SU-DHL-6 (cell line): ENCODE measurements around the gene LRTM2.

ENCODE experiments used
- EZH2phosphoT487 ChIP-seq: fragments of 200-600 bp; sonication (generic), shearing (Covaris generic); conservative IDR thresholded peaks from 2 replicates; pipeline ENCODE4 v1.6.1; 2018; ENCODE audit warnings: mild to moderate bottlenecking, antibody characterized with exemption, low read length, moderate library complexity, mixed read lengths
- TF ChIP-seq, protein P1 (sequence below): fragments of 200-600 bp; sonication (generic); IDR thresholded peaks from one replicate; pipeline ENCODE4 v1.5.1; 2017; ENCODE audit warnings: antibody characterized with exemption, mild to moderate bottlenecking, low read length, moderate library complexity; ENCODE audit not compliant: insufficient read depth, poor library complexity, severe bottlenecking

DNA sequence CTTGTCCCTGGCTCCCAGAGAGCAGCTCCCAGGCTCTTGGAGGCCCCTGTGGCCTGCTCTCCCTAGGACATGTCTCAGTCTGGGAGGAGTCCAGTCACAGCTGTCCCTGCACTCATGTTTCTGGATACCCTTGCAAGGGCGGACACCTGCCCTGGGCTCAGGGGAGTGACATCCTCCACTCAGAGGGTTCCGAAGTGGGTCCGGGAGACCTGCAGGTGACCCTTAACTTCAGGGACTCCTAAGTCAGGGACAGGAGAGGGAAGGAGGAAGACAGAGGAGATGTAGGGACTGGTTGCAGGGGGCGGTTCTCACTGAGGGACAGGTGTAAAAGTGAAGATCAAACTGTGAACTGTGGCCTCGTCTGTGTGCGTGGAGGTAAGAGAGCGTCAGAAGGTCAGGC, 60.5 kb downstream of the LRTM2 start:
- TF ChIP-seq, protein P1, sequence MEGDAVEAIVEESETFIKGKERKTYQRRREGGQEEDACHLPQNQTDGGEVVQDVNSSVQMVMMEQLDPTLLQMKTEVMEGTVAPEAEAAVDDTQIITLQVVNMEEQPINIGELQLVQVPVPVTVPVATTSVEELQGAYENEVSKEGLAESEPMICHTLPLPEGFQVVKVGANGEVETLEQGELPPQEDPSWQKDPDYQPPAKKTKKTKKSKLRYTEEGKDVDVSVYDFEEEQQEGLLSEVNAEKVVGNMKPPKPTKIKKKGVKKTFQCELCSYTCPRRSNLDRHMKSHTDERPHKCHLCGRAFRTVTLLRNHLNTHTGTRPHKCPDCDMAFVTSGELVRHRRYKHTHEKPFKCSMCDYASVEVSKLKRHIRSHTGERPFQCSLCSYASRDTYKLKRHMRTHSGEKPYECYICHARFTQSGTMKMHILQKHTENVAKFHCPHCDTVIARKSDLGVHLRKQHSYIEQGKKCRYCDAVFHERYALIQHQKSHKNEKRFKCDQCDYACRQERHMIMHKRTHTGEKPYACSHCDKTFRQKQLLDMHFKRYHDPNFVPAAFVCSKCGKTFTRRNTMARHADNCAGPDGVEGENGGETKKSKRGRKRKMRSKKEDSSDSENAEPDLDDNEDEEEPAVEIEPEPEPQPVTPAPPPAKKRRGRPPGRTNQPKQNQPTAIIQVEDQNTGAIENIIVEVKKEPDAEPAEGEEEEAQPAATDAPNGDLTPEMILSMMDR: no peak
- TF ChIP-seq EZH2phosphoT487: no peak
